NCI-H1694 treated with DMSO at 0.1 percent for 48 hours (cell line): ENCODE results near the gene GOLGA6L2.
"Not testable (repeated sequence)": the region's sequence is repeated elsewhere in the genome, so short reads cannot be mapped to it uniquely, and the experiment has no call there.

Experiments used
- DNase-seq: peaks from one replicate; lab custom pipeline; 2025; lab: John Stamatoyannopoulos, UW

GOLGA6L2 gene

GRCh38 chr15:23447107-23447500 is at the start of gene GOLGA6L2:
TSS of gene GOLGA6L2 (minus strand) at chr15:23447243. CDS start at chr15:23447181, 62 bp downstream.
- no peak for DNase-seq

GRCh38 chr15:23484870-23485269 is 37.8 kb upstream of the GOLGA6L2 start:
- DNase-seq = no peak

- no peak for DNase-seq
Observed at GRCh38 chr15:23483821-23484299, 36.8 kb upstream of the GOLGA6L2 start.

- no peak for DNase-seq
Observed at GRCh38 chr15:23482764-23483489, 35.9 kb upstream of the GOLGA6L2 start.

- no peak for DNase-seq
Observed at GRCh38 chr15:23482228-23482627, 35.2 kb upstream of the GOLGA6L2 start.

GRCh38 chr15:23477920-23478319 is 30.9 kb upstream of the GOLGA6L2 start:
- no peak for DNase-seq

- DNase-seq = no peak
Observed at GRCh38 chr15:23472678-23473077, 25.6 kb upstream of the GOLGA6L2 start.

- no peak for DNase-seq
Observed at GRCh38 chr15:23472033-23472432, 25.0 kb upstream of the GOLGA6L2 start.

GRCh38 chr15:23467110-23467600 is 20.1 kb upstream of the GOLGA6L2 start:
- peak; percentile 4 for DNase-seq

GRCh38 chr15:23457890-23458289 is 10.8 kb upstream of the GOLGA6L2 start:
- DNase-seq = no peak

GRCh38 chr15:23446215-23447106 is 582 bp downstream of the GOLGA6L2 start:
- DNase-seq = no peak

GRCh38 chr15:23444269-23444668 is 2.8 kb downstream of the GOLGA6L2 start:
- no peak for DNase-seq

- no peak for DNase-seq
Observed at GRCh38 chr15:23441204-23441603, 5.8 kb downstream of the GOLGA6L2 start.

- DNase-seq = no peak
Observed at GRCh38 chr15:23440596-23440995, 6.4 kb downstream of the GOLGA6L2 start.

GRCh38 chr15:23439513-23439912 is 7.5 kb downstream of the GOLGA6L2 start:
- no peak for DNase-seq

- no peak for DNase-seq
Observed at GRCh38 chr15:23438816-23439466, 8.1 kb downstream of the GOLGA6L2 start.

GRCh38 chr15:23437673-23438072 is 9.4 kb downstream of the GOLGA6L2 start:
- no peak for DNase-seq

GRCh38 chr15:23437146-23437545 is 9.9 kb downstream of the GOLGA6L2 start:
- no peak for DNase-seq

GRCh38 chr15:23436421-23436820 is 10.6 kb downstream of the GOLGA6L2 start:
- DNase-seq = no peak

- not testable (repeated sequence) for DNase-seq
Observed at GRCh38 chr15:23434699-23435098, 12.3 kb downstream of the GOLGA6L2 start.

GRCh38 chr15:23425327-23425726 is 21.7 kb downstream of the GOLGA6L2 start:
- not testable (repeated sequence) for DNase-seq
